AML-193 (cell line): ENCODE data around the gene RP9.
A peak's percentile ranks its signal among the peaks of the same experiment; 100 is the strongest.

Experiments used
- DNase-seq, 2 experiments: peaks; one replicate each; lab custom pipeline; 2025; lab: John Stamatoyannopoulos, UW

Gene RP9

DNA sequence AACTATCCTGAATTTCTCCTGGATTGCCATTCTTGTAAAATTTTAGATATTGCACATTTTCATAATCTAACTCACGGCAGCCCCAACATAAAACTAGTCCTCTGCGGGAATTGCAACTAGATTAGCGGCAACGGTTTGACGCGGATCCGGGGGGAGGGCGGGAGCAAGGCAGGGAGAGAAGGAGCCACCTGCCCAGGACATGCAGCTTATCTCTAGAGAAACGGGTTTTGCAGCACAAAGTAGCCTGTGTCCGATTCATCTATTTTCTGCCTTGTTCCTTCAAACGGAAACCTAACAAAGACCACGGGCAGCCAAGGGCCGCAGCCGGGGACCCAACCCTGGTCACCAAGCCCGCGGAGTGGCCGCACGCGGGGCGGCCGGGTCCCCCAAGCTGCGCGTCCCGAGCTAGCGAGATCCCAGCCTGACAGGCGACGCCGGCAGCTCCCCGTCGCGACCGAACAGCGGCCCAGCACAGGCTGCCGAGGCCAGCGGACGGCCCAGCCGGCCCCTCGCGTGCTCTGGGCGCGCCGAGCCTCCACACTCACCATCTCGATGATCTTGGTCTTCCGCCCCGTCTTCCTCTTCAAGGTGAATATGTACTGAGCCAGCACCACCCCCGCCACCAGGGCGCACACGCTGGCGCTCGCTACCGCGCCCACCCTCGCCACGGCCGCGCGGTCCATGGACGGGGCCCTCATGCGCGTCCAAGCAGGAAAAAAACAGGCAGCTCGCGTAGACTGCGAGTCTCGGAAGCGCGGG lies 47.0 kb downstream of the RP9 start, which contains the start of gene NT5C3A:
Gene NT5C3A, minus strand, starts transcription at position 754 of the 759 bp plus-strand sequence. Its CDS starts 71 bp downstream, at position 683.
- DNase-seq = peak in 1 of 2 experiments; percentile 42

DNA sequence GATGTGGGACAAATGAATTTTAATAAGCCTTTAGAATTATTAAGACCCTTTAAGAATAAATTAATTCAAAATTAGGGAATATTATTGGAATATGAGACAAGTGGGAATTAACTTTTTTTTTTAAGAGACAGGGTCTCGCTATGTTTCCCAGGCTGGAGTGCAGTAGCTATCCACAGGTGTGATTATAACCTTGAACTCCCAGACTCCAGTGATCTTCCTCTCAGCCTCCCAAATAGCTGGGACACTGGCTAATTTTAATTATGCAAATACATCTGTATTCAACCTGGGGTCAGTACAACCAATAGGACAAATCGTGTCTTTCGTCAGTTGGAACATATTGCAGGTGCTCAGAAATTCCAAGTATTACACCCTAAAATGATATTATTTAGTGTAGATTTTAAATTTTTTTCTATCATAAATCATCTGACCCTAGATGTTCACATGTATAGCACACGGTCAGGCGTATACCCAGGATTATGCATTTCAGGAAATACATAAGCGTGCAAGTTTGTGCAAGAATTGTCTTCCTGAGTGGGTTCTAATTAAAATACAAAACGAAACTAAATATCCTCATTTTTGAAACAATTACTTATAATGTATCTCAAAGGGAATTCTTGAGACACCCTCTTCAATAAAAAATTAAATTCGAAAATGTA lies 47.8 kb downstream of the RP9 start:
- DNase-seq = peak; percentile 4 to 19

DNA sequence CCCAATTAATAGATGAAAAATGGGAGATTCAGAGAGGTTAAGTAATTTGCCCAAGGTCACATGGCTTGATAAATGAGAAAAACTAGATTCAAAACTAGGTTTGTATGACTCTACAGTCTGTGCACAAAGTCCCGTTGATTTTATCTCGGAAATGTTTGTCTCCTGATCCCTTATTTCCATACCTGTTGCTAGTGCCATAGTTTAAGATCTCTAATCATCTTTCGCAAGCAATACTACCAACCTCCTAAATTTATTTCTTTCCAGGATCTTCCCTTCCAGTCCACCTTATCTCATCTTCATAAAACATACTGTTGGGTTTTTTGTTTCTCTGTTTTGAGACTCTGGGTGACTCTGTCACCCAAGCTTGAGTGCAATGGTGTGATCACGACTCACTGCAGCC lies 49.6 kb downstream of the RP9 start:
- DNase-seq = no peak

- no peak for DNase-seq
These were observed 54.0 kb downstream of the RP9 start for GRCh38 chr7:33055158-33055557.

- DNase-seq = peak; percentile 54 to 64
These were observed 54.8 kb downstream of the RP9 start for GRCh38 chr7:33054261-33054964.

- no peak for DNase-seq
These were observed 55.5 kb downstream of the RP9 start for GRCh38 chr7:33053721-33054120.

- peak; percentile 90 to 93 for DNase-seq
These were observed 58.5 kb downstream of the RP9 start for GRCh38 chr7:33050535-33051318.

- no peak for DNase-seq
These were observed 60.5 kb downstream of the RP9 start for GRCh38 chr7:33048704-33049103.

- DNase-seq = no peak
These were observed 60.9 kb downstream of the RP9 start for GRCh38 chr7:33048257-33048656.

- no peak for DNase-seq
These were observed 64.2 kb downstream of the RP9 start for GRCh38 chr7:33044986-33045385.
